HG02981 (cell line): ENCODE results near the gene SARS1.
"Not testable (repeated sequence)": the region's sequence is repeated elsewhere in the genome, so short reads cannot be mapped to it uniquely, and the experiment has no call there.

Source experiments
- ATAC-seq: cut with Tn5 transposase; IDR thresholded peaks from one replicate; pipeline ENCODE4 v1.9.1; 2021; ENCODE audit warnings: mild to moderate bottlenecking, moderate library complexity; ENCODE audit not compliant: unreplicated experiment

SARS1 gene

DNA sequence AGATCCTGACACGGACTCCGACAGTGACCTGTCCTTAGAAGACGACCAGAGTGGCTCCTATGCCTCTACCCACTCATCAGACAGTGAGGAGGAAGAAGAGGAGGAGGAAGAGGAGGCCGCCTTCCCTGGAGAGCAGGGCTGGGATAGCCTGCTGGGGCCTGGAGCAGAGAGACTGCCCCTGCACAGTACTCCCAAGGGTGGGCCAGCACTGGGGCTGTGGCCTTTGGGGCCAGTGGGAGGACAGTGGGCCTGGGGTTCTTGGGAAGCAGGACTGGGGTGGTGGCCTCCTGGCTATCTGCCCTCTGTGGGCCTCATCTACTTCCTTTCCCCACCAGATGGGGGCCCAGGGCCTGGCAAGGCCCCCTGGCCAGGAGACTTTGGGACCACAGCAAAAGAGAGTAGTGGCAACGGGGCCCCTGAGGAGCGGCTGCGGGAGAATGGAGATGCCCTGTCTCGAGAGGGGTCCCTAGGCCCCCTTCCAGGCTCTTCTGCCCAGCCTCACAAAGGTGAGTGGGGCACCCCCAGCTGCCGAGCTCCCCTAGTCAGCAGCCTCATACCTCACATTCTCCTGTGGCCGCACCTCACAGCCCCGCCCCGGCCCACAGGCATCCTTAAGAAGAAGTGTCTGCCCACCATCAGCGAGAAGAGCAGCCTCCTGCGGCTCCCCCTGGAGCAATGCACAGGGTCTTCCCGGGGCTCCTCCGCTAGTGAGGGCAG is 59.3 kb downstream of the SARS1 start:
- ATAC-seq: no peak

DNA sequence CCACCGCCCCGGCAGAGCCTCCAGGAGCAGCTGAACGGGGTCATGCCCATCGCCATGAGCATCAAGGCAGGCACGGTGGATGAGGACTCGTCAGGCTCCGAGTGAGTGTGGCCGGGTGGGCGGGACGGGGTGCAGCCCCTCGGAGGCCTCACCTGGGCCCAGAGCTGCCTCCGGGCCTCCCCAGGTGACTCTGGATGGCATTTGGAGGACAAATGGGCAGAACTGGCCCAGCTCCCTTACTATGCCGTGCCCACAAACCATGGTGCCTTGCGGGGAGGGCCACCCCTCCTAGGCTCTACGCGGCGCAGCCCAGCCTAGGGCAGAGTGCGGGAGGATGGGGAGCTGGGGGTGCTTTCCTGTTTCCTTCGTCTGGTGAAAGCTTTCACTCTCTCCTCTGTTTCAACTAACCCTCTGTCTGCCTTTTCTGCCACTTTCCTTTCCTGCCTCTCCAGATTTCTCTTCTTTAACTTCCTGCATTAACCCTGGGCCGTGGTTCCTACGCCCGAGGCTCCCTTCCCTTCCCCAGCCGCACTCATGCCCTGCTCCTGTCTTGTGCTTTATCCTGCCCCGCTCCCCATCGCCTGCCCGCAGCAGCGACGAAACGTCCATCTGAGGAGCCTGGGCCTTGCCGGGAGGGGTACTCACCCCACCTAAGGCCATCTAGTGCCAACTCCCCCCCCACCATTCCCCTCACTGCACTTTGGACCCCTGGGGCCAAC is 60.0 kb downstream of the SARS1 start:
- ATAC-seq: no peak

DNA sequence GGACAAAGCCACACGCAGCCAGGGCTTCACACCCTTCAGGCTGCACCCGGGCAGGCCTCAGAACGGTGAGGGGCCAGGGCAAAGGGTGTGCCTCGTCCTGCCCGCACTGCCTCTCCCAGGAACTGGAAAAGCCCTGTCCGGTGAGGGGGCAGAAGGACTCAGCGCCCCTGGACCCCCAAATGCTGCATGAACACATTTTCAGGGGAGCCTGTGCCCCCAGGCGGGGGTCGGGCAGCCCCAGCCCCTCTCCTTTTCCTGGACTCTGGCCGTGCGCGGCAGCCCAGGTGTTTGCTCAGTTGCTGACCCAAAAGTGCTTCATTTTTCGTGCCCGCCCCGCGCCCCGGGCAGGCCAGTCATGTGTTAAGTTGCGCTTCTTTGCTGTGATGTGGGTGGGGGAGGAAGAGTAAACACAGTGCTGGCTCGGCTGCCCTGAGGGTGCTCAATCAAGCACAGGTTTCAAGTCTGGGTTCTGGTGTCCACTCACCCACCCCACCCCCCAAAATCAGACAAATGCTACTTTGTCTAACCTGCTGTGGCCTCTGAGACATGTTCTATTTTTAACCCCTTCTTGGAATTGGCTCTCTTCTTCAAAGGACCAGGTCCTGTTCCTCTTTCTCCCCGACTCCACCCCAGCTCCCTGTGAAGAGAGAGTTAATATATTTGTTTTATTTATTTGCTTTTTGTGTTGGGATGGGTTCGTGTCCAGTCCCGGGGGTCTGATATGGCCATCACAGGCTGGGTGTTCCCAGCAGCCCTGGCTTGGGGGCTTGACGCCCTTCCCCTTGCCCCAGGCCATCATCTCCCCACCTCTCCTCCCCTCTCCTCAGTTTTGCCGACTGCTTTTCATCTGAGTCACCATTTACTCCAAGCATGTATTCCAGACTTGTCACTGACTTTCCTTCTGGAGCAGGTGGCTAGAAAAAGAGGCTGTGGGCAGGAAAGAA is 61.1 kb downstream of the SARS1 start:
- ATAC-seq: no peak

DNA sequence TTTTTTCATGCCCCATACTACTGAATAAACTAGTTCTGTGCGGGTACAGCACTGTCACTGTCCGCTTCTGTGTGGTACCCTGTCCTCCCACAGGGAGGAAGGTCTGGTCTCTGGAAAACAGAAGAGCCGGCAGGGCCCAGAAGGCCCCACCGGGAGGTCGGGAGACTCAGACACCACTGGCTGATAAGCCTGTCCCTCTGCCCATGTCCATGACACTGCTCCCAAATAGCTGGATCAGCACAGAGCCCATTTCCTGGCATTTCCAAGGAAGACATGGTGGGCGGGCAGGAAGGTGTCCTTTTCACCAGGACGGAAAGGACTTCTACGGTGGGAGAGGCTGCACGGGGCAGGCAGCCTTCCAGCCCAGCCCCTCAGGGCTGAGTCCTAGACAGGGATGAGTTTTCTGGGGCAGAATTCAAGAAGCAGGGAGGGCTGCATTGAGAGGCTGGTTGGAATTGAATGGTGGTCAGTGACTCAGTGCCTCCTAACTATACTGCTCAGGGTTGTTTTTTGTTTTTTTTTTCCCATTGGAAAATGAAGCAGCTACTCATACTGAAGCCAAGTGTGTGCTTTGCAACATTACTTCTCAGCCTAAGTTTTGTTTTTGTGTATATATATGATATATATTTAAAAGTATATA is 62.1 kb downstream of the SARS1 start:
- no peak for ATAC-seq

DNA sequence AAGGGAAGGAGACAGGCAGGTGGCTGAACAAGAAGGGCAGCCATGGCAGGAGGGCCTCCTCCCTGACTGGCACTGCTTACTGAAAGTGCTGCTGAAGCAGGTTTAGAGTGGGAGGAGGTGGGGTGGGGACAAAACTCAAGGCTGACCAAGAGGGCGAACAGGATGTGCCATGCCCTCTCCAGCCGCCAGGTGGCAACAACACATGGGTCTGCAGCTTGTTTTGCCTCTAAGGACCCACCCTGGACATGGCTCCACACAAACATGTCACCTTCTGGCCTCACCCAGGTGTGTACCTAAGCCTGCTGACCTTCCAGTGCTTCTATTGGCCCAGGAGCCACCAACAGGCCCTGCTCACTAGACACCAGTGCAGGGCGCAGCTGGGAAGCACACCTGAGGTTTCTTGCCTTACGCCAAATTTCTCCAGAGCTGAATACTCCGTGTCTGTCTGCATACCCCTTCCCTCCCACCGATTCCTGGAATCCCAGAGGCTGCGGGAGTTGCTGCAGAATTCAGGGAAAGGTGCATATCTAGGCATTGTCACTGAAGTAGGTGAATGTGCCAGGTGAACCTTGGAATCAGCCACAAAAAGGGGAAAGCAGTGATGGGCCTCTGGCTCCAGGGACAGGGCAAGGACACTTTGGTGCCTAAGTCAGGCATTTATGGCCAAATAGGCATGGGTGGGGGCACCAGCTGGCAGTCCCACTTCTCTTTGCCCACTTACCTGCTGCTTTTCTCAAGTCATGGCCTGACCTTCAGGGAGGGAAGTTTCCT is 63.9 kb downstream of the SARS1 start:
- peak; percentile 70 for ATAC-seq

DNA sequence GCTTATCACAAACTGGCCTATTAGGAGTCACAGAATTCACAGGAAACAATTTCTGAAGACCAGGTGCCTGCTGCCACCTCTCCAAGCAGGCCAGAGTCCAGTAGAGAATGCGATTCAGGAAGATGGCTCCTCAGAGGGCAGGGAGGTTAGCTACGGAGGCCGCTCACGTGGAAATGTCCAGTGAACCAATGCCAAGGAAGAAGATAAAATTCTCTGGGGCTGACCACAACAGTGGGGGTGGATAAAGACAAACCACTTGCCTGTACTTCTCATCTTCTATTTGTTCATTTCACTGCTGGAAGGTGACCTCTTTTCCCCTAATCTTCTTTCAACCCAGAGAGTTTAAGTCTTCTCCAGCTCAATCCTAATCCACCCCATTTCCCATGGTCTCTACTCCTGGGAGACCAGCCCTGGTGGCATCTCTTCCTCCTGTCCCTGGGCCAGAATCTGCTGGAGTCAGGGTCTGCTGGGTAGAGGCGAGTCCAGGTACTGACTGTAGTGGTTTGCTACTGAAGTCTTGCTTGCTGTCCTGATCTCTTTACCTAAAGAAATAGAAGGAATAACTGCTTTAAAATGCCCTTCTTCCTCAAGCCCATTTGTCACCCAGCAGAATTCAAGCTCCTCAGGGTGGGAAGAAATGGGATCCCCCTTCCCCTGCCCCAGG is 66.0 kb downstream of the SARS1 start:
- no peak for ATAC-seq

DNA sequence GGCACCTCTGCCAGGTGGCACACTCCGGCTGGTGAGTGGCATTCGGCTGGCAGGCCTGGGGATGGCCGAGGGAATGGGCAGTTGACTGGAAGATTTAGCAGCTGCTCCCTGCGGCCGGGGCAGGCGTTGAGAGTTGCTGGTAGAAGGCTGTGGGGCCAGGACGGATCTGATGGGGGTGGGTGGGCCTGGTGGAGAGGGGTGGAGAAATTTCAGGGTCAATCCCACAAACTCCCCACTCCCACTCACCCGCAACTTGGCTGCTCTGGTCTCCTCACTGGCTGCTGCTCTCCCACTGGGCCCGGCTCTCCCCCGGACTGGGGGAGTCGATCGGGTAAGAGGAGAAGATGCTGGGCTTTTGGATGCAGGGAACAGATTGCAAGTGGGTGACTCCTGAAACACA is 67.1 kb downstream of the SARS1 start:
- ATAC-seq: no peak

DNA sequence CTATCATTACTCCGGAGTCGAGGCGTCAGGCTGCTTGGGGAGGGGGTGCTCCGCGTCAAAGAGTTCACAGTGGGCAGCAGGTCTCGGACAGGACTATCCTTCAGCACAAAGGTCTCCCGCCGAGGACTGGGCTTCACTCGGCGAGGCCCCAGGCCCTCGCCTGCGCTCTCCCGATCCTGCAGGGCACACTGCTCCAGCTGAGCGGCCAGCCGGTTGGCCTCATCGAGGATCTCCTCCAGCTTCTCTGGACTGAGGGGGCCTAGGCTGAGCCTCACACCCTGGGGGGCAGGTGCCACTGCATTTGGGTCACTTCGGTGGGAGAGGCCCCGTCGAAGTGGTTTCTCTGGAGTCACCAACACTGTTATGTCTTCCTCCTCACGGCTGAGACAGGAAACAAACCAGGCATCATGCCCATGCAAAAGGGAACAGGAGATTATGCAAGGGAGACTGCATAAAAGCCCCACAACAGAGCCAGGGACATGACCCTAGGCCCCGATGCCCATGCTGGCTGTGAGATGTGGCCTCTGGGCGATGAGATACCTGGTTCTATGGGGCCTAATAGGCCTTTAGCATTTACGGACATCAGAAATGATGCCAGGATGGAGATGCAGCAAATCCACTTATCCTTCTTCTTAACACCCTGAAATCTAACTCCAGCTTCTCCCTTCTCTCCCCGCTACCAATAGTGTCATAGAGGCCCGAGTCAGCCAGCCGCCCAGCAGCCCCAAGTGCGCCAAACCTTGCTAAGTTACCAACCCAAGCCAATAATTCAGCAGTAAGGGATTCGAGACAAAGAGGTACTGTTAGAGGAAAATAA is 68.2 kb downstream of the SARS1 start:
- ATAC-seq: no peak

DNA sequence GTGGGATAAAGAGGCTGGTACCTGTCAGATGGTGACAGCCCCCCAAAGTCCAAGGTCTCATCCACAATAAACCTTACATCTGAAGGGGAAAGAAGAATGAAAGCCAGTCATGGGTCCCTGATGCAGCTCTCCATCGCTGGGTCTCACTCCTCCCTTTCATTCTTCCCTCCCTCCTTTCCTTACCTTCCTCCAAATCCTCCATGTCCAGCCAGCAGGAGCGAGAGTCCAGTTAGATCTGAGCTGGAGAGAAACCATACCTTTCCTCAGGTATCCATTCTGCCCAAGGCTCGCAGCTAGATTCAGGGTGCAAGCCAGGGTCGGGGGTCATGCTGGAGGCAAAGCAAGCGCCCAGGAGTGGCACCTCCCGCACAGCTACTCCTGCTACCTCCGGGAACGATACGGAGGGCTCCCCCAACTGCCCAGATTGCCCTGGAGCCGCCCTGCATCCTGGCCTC is 68.8 kb downstream of the SARS1 start:
- ATAC-seq: no peak

DNA sequence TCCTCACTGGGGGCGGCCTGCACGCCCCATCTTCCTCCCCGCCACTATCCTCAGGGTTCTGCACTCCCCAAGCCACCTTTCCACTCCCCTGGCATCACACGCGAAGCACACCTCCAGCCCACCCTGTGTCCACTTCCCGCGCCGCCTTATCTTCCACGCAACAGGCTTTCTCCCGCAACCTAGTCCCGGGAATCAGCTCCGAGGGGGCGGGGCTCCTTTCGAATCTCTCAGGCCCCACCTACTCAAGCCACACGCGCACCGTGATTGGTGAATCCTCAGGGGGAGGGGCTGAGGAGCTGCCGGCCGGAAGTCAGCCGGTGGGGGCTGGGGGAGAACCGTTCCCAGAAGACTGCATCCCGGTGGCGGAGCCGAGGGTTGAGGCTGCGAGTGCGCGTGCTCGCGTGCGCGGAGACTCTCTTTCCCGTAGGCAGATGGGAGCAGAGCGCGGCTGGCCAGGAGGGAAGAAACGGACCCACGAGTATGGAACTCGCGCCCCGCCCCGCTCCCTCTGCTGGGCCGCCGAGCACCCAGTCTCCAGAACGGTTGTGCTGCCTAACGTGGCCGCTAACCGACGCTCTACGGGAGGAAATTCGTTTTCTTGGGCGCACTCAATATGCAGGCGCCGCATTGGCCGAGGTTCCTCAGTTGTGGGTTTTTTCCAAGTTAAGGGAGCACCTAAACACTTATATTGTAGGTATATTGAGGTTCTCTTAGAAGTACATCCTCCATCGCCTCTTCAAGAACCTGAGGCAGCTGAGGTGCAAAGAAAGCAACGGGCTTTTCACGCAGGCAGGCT is 69.4 kb downstream of the SARS1 start, which contains the start of gene PSRC1:
PSRC1 (minus strand) TSS at position 194 of the 796 bp plus-strand sequence.
- ATAC-seq: peak; percentile 96

DNA sequence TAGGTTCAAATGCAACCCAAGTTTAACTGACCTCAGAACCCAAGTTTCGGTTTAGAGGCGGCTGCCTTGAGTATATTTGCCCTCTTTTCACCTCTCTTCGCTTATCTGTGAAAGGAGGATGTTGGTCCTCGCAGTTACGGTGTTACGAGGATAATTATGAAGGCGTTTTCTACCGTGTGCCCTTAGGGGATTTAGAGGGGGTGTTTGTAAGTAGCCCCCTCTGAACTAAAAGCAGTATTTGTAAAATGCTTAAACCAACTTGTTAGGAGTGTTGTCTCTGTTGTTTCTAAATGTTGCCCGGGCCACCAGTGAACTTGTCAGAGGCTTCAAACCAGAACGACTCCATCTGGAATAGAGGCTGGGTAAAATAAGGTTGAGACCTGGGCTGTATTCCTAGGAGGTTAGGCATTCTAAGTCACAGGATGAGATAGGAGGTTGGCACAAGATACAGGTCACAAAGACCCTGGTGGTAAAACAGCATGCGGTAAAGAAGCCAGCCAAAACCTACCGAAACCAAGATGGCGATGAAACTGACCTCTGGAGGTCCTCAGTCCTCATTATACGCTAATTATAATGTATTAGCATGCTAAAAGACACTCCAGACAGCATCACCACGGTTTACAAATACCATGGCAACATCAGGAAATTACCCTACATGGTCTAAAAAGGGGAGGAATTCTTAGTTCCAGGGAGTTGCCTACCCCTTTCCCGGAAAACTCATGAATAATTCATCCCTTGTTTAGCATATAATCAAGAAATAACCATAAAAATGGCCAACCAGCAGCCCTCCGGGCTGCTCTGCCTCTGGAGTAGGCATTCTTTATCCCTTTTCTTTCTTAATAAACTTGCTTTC is 70.3 kb downstream of the SARS1 start:
- no peak for ATAC-seq

DNA sequence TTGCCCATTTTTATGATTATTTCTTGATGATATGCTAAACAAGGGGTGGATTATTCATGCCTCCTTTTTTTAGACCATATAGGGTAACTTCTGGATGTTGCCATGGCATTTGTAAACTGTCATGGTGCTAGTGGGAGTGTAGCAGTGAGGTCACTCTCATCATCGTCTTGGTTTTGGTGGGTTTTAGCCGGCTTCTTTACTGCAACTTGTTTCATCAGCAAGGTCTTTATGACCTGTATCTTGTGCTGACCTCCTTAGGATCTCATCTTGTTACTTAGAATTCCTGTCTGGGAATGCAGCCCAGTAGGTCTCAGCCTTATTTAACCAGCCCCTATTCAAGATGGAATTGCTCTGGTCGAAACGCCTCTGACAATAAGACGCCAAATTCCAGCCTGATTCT is 73.0 kb downstream of the SARS1 start:
- not testable (repeated sequence) for ATAC-seq
